OCI-LY3 (cell line): ENCODE results near the gene TARBP1.
A peak's percentile ranks its signal among the peaks of the same experiment; 100 is the strongest.

ENCODE experiments used
- H2AFZ ChIP-seq: fragments of 200-600, 300-600 bp; shearing (Covaris generic); 2 replicates; pipeline ENCODE4 v1.6.0; 2014; ENCODE audit warnings: antibody characterized with exemption, low read depth, low read length
- H3K27ac ChIP-seq: fragments of 200-600, 300-600 bp; sonication (generic); 2 replicates; pipeline ENCODE4 v1.5.1; 2014; ENCODE audit warnings: mild to moderate bottlenecking, low read length, moderate library complexity, mixed read lengths
- H3K27me3 ChIP-seq: fragments of 200-600, 300-600 bp; sonication (generic); 2 replicates; pipeline ENCODE4 v1.6.1; 2014; ENCODE audit warnings: low read depth, low read length, mixed read lengths
- H3K36me3 ChIP-seq: fragments of 200-600, 300-600 bp; sonication (generic); replicated peaks from 2 replicates; pipeline ENCODE3; 2014; ENCODE audit warnings: low read depth, low read length, mixed read lengths
- H3K4me1 ChIP-seq: fragments of 300-600, 200-600 bp; sonication (generic); 2 replicates; pipeline ENCODE4 v1.6.1; 2014; ENCODE audit warnings: low read length, mixed read lengths
- H3K4me2 ChIP-seq: fragments of 200-600, 300-600 bp; sonication (generic); 2 replicates; pipeline ENCODE4 v1.6.1; 2014; ENCODE audit warnings: low read length, mixed read lengths
- H3K4me3 ChIP-seq: fragments of 300-600, 200-600 bp; sonication (generic); 2 replicates; pipeline ENCODE4 v1.5.1; 2014; ENCODE audit warnings: antibody characterized with exemption, mild to moderate bottlenecking, low read length, moderate library complexity
- H3K79me2 ChIP-seq: fragments of 300-600, 200-600 bp; shearing (Covaris generic); 2 replicates; pipeline ENCODE4 v1.6.1; 2014; ENCODE audit warnings: mild to moderate bottlenecking, low read length, mixed read lengths
- H3K9ac ChIP-seq: fragments of 300-600, 200-600 bp; shearing (Covaris generic); 2 replicates; pipeline ENCODE4 v1.6.0; 2014; ENCODE audit warnings: mild to moderate bottlenecking, low read length, moderate library complexity
- H3K9me3 ChIP-seq: fragments of 200-600, 300-600 bp; shearing (Covaris generic); 2 replicates; pipeline ENCODE4 v1.6.1; 2014; ENCODE audit warnings: low read length, mixed read lengths; ENCODE audit not compliant: insufficient read depth
- H4K20me1 ChIP-seq: fragments of 200-600, 300-600 bp; sonication (generic); 2 replicates; pipeline ENCODE4 v1.6.1; 2016; ENCODE audit warnings: low read length, mixed read lengths; ENCODE audit not compliant: insufficient read depth
- CTCF ChIP-seq: fragments of 200-600, 300-600 bp; sonication (generic); IDR thresholded peaks from 2 replicates; pipeline ENCODE4 v1.5.1; 2014; ENCODE audit warnings: antibody characterized with exemption, low read length, low read depth
- EZH2phosphoT487 ChIP-seq: fragments of 200-600 bp; shearing (Covaris generic); IDR thresholded peaks from 2 replicates; pipeline ENCODE4 v1.6.1; 2018; ENCODE audit warnings: antibody characterized with exemption, mixed run types, low read depth

TARBP1 gene

GRCh38 chr1:234495231-234495990 is 16.4 kb upstream of the TARBP1 start:
- Histone ChIP-seq H3K27me3 (peaks cover 44% of the 10 kb centered on the region), H2AFZ (peak overlapping the region; percentile 10; the same call in 1 of the 2 replicates)

GRCh38 chr1:234494049-234494448 is 15.1 kb upstream of the TARBP1 start:
- Histone ChIP-seq H4K20me1 (no peaks in the 10 kb centered on the region), H3K79me2 (no peaks in the 10 kb centered on the region), H3K9me3 (no peaks in the 10 kb centered on the region), H2AFZ (no peak overlapping the region), H3K4me2 (peak overlapping the region; percentile 70), H3K9ac (no peak overlapping the region), H3K27ac (no peak overlapping the region), H3K36me3 (no peaks in the 10 kb centered on the region), H3K27me3 (peaks cover 53% of the 10 kb centered on the region), H3K4me3 (peak overlapping the region; percentile 27), H3K4me1 (peaks cover 54% of the 10 kb centered on the region)
- TF ChIP-seq CTCF (no peak), EZH2phosphoT487 (peak; percentile 65; the same call in 1 of the 2 replicates)

More at GRCh38 chr1:234495231-234495990, 16.4 kb upstream of the TARBP1 start:
- Histone ChIP-seq H3K9ac (peak overlapping the region; percentile 26; the same call in 1 of the 2 replicates), H3K79me2 (no peaks in the 10 kb centered on the region), H3K27ac (peak overlapping the region; percentile 58), H3K4me3 (peak overlapping the region; percentile 27), H3K36me3 (no peaks in the 10 kb centered on the region), H3K4me2 (peak overlapping the region; percentile 70), H4K20me1 (no peaks in the 10 kb centered on the region), H3K4me1 (peaks cover 58% of the 10 kb centered on the region), H3K9me3 (no peaks in the 10 kb centered on the region)
- no peak for TF ChIP-seq EZH2phosphoT487
- TF ChIP-seq CTCF: no peak

- Histone ChIP-seq H4K20me1 (no peaks in the 10 kb centered on the region), H3K4me1 (peaks cover 62% of the 10 kb centered on the region), H3K27me3 (peaks cover 47% of the 10 kb centered on the region), H3K36me3 (no peaks in the 10 kb centered on the region), H3K9ac (no peak overlapping the region), H3K4me3 (no peak overlapping the region), H2AFZ (no peak overlapping the region), H3K4me2 (no peak overlapping the region), H3K9me3 (no peaks in the 10 kb centered on the region), H3K79me2 (no peaks in the 10 kb centered on the region), H3K27ac (no peak overlapping the region)
- TF ChIP-seq EZH2phosphoT487 (no peak), CTCF (no peak)
These were observed 12.0 kb upstream of the TARBP1 start for GRCh38 chr1:234490793-234491479.

GRCh38 chr1:234489698-234490077 is 10.7 kb upstream of the TARBP1 start:
- no peaks in the 10 kb centered on the region for H3K36me3 ChIP-seq
- H2AFZ ChIP-seq: no peak overlapping the region
- H3K4me2 ChIP-seq: peak overlapping the region; percentile 80
- TF ChIP-seq EZH2phosphoT487 (no peak), CTCF (no peak)
- H4K20me1 ChIP-seq: no peaks in the 10 kb centered on the region
- H3K9me3 ChIP-seq: no peaks in the 10 kb centered on the region
- peaks cover 53% of the 10 kb centered on the region for H3K27me3 ChIP-seq
- no peak overlapping the region for H3K27ac ChIP-seq
- H3K9ac ChIP-seq: no peak overlapping the region
- H3K79me2 ChIP-seq: no peaks in the 10 kb centered on the region
- H3K4me1 ChIP-seq: peaks cover 50% of the 10 kb centered on the region
- no peak overlapping the region for H3K4me3 ChIP-seq
